GM12873 (cell line): ENCODE measurements around the gene LEF1.

Experiments
- TF ChIP-seq, protein P1 (sequence below): IDR thresholded peaks from 2 replicates; pipeline ENCODE4 v1.5.1; 2012; ENCODE audit warnings: low read depth, mild to moderate bottlenecking, moderate library complexity, low read length, control low read depth; ENCODE audit not compliant: insufficient read depth; ENCODE audit errors: missing control alignments

The LEF1 gene

DNA sequence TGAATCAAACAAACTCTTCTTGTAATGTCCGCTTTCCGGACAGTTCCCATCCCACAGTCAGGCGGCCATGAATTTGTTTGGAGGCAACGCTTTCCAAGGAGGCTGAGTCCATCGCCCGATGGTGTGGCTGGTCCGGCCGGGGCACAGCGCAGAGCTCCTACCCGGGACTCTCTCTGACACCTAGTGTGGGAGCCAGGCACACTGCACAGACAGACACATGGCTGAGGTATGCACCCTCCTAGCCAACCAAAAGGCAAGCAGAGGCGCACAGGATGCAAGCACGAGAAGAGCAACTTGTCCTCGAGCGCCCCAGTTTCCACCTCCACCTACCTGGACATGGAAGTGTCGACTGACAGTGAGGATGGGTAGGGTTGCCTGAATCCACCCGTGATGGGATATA, 87.5 kb downstream of the LEF1 start:
- TF ChIP-seq, protein P1, sequence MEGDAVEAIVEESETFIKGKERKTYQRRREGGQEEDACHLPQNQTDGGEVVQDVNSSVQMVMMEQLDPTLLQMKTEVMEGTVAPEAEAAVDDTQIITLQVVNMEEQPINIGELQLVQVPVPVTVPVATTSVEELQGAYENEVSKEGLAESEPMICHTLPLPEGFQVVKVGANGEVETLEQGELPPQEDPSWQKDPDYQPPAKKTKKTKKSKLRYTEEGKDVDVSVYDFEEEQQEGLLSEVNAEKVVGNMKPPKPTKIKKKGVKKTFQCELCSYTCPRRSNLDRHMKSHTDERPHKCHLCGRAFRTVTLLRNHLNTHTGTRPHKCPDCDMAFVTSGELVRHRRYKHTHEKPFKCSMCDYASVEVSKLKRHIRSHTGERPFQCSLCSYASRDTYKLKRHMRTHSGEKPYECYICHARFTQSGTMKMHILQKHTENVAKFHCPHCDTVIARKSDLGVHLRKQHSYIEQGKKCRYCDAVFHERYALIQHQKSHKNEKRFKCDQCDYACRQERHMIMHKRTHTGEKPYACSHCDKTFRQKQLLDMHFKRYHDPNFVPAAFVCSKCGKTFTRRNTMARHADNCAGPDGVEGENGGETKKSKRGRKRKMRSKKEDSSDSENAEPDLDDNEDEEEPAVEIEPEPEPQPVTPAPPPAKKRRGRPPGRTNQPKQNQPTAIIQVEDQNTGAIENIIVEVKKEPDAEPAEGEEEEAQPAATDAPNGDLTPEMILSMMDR: no peak

- TF ChIP-seq, protein P1: no peak
Observed at GRCh38 chr4:108080747-108081146, 88.0 kb downstream of the LEF1 start.

GRCh38 chr4:108078024-108078733, 90.6 kb downstream of the LEF1 start:
- TF ChIP-seq, protein P1: no peak

GRCh38 chr4:108072300-108072699, 96.4 kb downstream of the LEF1 start:
- TF ChIP-seq, protein P1: no peak

- TF ChIP-seq, protein P1: no peak
Observed at GRCh38 chr4:108070775-108071174, 98.0 kb downstream of the LEF1 start.

GRCh38 chr4:108068442-108068841, 100.3 kb downstream of the LEF1 start:
- TF ChIP-seq, protein P1: no peak

- TF ChIP-seq, protein P1: no peak
Observed at GRCh38 chr4:108060686-108061321, 107.9 kb downstream of the LEF1 start.
